Measurements from ENCODE around the gene GOLGA8T.
"Not testable (repeated sequence)": the region's sequence is repeated elsewhere in the genome, so short reads cannot be mapped to it uniquely, and the experiment has no call there.

DNA sequence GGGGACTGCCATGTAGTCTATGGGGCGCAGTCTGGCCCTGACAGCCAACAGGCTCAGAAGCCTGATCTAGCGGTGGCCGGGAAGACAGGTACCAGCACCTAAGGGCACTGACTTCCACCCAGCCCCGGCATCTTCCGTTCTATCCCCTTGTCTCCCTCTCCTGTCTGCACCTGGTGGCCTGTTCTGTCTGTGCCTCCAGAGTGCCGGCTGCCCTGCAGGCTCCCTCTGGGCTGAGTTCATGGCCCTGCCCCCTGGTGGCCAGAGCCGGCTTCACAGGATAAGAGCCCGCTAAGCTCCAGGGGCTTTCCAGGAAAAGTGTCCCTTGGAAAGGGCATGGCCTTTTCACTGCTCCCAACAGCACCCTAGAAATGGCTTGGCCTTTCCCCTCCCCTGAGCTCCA, 37.0 kb upstream of the GOLGA8T start:
- TF ChIP-seq, protein P1, sequence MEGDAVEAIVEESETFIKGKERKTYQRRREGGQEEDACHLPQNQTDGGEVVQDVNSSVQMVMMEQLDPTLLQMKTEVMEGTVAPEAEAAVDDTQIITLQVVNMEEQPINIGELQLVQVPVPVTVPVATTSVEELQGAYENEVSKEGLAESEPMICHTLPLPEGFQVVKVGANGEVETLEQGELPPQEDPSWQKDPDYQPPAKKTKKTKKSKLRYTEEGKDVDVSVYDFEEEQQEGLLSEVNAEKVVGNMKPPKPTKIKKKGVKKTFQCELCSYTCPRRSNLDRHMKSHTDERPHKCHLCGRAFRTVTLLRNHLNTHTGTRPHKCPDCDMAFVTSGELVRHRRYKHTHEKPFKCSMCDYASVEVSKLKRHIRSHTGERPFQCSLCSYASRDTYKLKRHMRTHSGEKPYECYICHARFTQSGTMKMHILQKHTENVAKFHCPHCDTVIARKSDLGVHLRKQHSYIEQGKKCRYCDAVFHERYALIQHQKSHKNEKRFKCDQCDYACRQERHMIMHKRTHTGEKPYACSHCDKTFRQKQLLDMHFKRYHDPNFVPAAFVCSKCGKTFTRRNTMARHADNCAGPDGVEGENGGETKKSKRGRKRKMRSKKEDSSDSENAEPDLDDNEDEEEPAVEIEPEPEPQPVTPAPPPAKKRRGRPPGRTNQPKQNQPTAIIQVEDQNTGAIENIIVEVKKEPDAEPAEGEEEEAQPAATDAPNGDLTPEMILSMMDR (conservative IDR thresholded peaks at IDR 0.05) = not testable (repeated sequence)
- not testable (repeated sequence) for TF ChIP-seq ZFX (IDR thresholded peaks at IDR 0.05)
